Endodermal cell (in vitro differentiated cells): ENCODE results near the gene RASL11B. TPM values are rescaled to one million over a fixed set of nuclear protein-coding genes. Genes with fewer than 3 reads are reported as not detected.

Experiments
- DNase-seq: peaks from one replicate; pipeline ENCODE4 v3.0.0-alpha.2; 2017
- H3K27ac ChIP-seq: 2 replicates; pipeline ENCODE4 v1.5.1; 2013; ENCODE audit warnings: mild to moderate bottlenecking, low read depth, low read length, moderate library complexity
- H3K27me3 ChIP-seq: 2 replicates; pipeline ENCODE4 v1.6.1; 2013; ENCODE audit warnings: mild to moderate bottlenecking, low read length, moderate library complexity; ENCODE audit not compliant: insufficient read depth, control insufficient read depth, poor library complexity, severe bottlenecking
- H3K36me3 ChIP-seq: 2 replicates; pipeline ENCODE4 v1.7.0; 2013; ENCODE audit warnings: mild to moderate bottlenecking, low read length, moderate library complexity; ENCODE audit not compliant: control insufficient read depth, insufficient read depth
- H3K4me1 ChIP-seq: one replicate; pipeline ENCODE4 v1.7.0; 2013; ENCODE audit warnings: low read length; ENCODE audit not compliant: control insufficient read depth, insufficient read depth
- H3K4me3 ChIP-seq: 2 replicates; pipeline ENCODE4 v1.5.1; 2013; ENCODE audit warnings: mild to moderate bottlenecking, low read length, moderate library complexity
- H3K9ac ChIP-seq: 2 replicates; pipeline ENCODE4 v1.6.1; 2013; ENCODE audit warnings: mild to moderate bottlenecking, low read length, moderate library complexity; ENCODE audit not compliant: poor library complexity, severe bottlenecking; ENCODE audit errors: extremely low read depth
- H3K9me3 ChIP-seq: 2 replicates; pipeline ENCODE4 v1.6.1; 2013; ENCODE audit warnings: mild to moderate bottlenecking, low read length, moderate library complexity; ENCODE audit not compliant: control insufficient read depth
- H3K27ac Mint-ChIP-seq: 2 replicates; pipeline ENCODE4 v1.8.0; 2020; ENCODE audit warnings: mixed read lengths
- H3K27me3 Mint-ChIP-seq: 2 replicates; pipeline ENCODE4 v1.8.0; 2021; ENCODE audit warnings: mild to moderate bottlenecking, mixed read lengths; ENCODE audit not compliant: insufficient read depth
- H3K36me3 Mint-ChIP-seq: 2 replicates; pipeline ENCODE4 v1.8.0; 2020; ENCODE audit warnings: low read depth, mixed read lengths
- H3K4me1 Mint-ChIP-seq: 2 replicates; pipeline ENCODE4 v1.8.0; 2020; ENCODE audit warnings: mixed read lengths
- H3K4me3 Mint-ChIP-seq: 2 replicates; pipeline ENCODE4 v1.8.0; 2020; ENCODE audit warnings: mild to moderate bottlenecking, moderate library complexity, mixed read lengths
- H3K9me3 Mint-ChIP-seq: 2 replicates; pipeline ENCODE4 v1.8.0; 2020; ENCODE audit warnings: mild to moderate bottlenecking, mixed read lengths
- WGBS, 2 experiments: methylation state at CpG; one replicate each; pipeline versions ENCODE4 v1.1.5 to v1.1.7; 2013; ENCODE audit warnings: missing lambda C conversion rate in 2 of 2, mixed read lengths in 1 of 2; ENCODE audit not compliant: insufficient coverage in 1 of 2, insufficient read length in 1 of 2; 5-methylcytosine and 5-hydroxymethylcytosine counted together
- total RNA-seq, 2 donors: library from RNA; stranded (reverse); fragmentation: NEBNext Ultra II Directional in 1 of 2; extraction: Animal tissue kit (Norgen Biotek cat#: 25700) in 1 of 2; gene quantifications; 2 replicates in 1 of 2; 3 replicates in 1 of 2; pipeline ENCODE4 v1.2.1, GENCODE V29; 2021
- TF ChIP-seq, protein P1 (sequence below): fragments of 200-600 bp; sonication (generic); conservative IDR thresholded peaks from 2 replicates; pipeline ENCODE4 v1.5.0; 2021; ENCODE audit warnings: antibody characterized with exemption, mild to moderate bottlenecking

Gene RASL11B
- total RNA-seq, 2 donors from 2014 or later = 7.0 to 12.7 TPM

DNA sequence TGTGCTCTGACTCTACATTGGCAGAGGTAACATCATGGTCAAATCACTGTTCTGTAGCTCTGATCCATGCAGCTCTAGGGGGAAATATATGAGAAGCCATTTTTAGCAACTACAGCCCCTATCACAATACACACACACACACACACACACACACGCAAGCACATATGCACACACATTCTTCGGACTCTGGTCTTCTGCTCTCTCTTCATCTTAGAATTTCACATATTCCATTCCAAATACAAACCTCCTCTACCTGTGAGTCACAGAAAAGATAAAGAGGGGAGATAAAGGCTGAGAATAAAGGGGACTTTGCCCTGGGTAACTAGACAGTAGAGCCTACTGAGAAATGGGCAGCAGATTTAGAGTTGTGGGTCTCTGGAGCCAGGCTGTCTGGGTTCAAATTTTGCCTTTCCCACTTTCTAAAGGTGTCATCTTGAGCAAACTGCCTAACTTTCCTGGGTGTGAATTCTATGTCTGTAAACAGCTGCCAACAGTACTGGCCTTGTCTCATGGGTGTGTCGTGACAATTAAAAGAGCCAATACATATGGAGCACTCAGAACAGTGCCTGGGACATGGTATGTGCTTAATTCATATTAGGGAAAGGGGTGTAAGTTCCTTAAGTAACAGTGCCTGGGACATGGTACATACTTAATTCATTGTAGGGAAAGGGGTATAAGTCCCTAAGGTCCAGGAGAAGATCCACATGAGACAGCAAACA, 11.6 kb upstream of the RASL11B start:
- WGBS, 2 experiments = 95 to 100% methylated on average over 1 to 3 of the region's 3 CpGs
- Mint-ChIP-seq H3K27ac (no peak overlapping the region), H3K4me1 (peaks cover 14% of the 10 kb centered on the region), H3K27me3 (peaks cover 15% of the 10 kb centered on the region), H3K4me3 (no peak overlapping the region), H3K9me3 (no peaks in the 10 kb centered on the region), H3K36me3 (no peaks in the 10 kb centered on the region)
- Histone ChIP-seq H3K4me1 (no peaks in the 10 kb centered on the region), H3K27ac (no peak overlapping the region), H3K4me3 (no peak overlapping the region), H3K36me3 (no peaks in the 10 kb centered on the region), H3K9me3 (no peaks in the 10 kb centered on the region), H3K9ac (no peak overlapping the region), H3K27me3 (peaks cover 8% of the 10 kb centered on the region)
- no peak for DNase-seq
- TF ChIP-seq, protein P1, sequence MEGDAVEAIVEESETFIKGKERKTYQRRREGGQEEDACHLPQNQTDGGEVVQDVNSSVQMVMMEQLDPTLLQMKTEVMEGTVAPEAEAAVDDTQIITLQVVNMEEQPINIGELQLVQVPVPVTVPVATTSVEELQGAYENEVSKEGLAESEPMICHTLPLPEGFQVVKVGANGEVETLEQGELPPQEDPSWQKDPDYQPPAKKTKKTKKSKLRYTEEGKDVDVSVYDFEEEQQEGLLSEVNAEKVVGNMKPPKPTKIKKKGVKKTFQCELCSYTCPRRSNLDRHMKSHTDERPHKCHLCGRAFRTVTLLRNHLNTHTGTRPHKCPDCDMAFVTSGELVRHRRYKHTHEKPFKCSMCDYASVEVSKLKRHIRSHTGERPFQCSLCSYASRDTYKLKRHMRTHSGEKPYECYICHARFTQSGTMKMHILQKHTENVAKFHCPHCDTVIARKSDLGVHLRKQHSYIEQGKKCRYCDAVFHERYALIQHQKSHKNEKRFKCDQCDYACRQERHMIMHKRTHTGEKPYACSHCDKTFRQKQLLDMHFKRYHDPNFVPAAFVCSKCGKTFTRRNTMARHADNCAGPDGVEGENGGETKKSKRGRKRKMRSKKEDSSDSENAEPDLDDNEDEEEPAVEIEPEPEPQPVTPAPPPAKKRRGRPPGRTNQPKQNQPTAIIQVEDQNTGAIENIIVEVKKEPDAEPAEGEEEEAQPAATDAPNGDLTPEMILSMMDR = no peak

DNA sequence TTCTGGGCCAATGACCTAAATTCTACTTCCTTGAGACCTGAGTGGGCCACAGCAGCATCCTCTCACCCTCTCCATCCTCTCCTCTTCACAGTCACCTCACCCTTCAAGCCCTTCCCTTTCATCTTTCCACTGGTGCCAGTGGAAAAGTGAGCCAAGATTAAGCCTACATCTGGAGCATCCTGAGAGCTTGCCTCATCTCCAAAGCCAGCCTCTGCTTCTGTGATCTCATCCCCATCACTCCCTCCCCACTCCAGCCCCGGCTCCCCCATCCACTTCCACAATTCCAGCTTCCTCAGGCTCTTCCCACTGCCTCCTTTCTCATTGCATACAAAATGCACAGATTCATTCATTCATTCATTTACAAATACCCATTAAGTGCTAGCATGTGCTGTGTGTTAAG, 10.1 kb upstream of the RASL11B start:
- H3K9ac ChIP-seq = no peak overlapping the region
- peaks cover 1% of the 10 kb centered on the region for H3K9me3 ChIP-seq
- Mint-ChIP-seq H3K27ac (no peak overlapping the region), H3K4me3 (no peak overlapping the region), H3K36me3 (no peaks in the 10 kb centered on the region), H3K27me3 (peaks cover 12% of the 10 kb centered on the region), H3K4me1 (peaks cover 14% of the 10 kb centered on the region), H3K9me3 (peaks cover 3% of the 10 kb centered on the region)
- 83 to 87% methylated on average over 1 of the region's 1 CpG for WGBS, 2 experiments
- H3K27ac ChIP-seq = no peak overlapping the region
- TF ChIP-seq, protein P1 = no peak
- no peak for DNase-seq
- H3K4me1 ChIP-seq = no peaks in the 10 kb centered on the region
- H3K27me3 ChIP-seq = peaks cover under 1% of the 10 kb centered on the region
- H3K36me3 ChIP-seq = no peaks in the 10 kb centered on the region
- H3K4me3 ChIP-seq = no peak overlapping the region

DNA sequence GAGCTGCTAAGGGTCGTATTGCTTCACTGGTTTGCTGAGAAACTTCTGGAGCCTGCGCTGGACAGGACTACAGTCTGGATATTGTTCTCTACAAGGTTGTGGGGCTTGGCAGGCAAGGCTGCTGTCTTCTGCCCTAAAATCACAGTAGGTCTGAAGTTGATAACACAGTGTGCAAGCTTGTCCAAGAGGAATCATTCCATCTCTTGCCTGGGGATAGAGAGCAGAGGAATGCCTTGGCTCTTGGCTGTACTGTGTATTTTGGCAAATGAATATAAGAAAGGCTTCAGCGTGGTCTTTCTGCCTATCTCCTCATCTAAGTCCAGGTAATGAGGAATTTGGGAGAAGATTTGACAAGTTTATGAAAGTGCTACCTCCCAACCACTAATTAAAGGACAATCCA, 9.4 kb upstream of the RASL11B start:
- peaks cover 12% of the 10 kb centered on the region for H3K27me3 Mint-ChIP-seq

More for the DNA sequence above, 9.4 kb upstream of the RASL11B start:
- H3K27ac ChIP-seq = no peak overlapping the region
- Mint-ChIP-seq H3K9me3 (peaks cover 9% of the 10 kb centered on the region), H3K27ac (no peak overlapping the region), H3K4me3 (no peak overlapping the region), H3K36me3 (no peaks in the 10 kb centered on the region), H3K4me1 (peaks cover 14% of the 10 kb centered on the region)
- H3K9me3 ChIP-seq = peaks cover 8% of the 10 kb centered on the region
- H3K36me3 ChIP-seq = no peaks in the 10 kb centered on the region
- H3K4me1 ChIP-seq = no peaks in the 10 kb centered on the region
- 60 to 86% methylated on average over 1 to 3 of the region's 3 CpGs for WGBS, 2 experiments
- no peak for DNase-seq
- TF ChIP-seq, protein P1 = no peak
- H3K9ac ChIP-seq = no peak overlapping the region
- no peak overlapping the region for H3K4me3 ChIP-seq
- H3K27me3 ChIP-seq = no peaks in the 10 kb centered on the region
